GM12873 (cell line): ENCODE measurements around the gene MDGA2.

ENCODE experiments used
- CTCF ChIP-seq: IDR thresholded peaks from 2 replicates; pipeline ENCODE4 v1.5.1; 2012; ENCODE audit warnings: low read depth, mild to moderate bottlenecking, moderate library complexity, low read length, control low read depth; ENCODE audit not compliant: insufficient read depth; ENCODE audit errors: missing control alignments

MDGA2 gene

GRCh38 chr14:47485421-47485820, 190.0 kb downstream of the MDGA2 start:
- TF ChIP-seq CTCF = no peak

DNA sequence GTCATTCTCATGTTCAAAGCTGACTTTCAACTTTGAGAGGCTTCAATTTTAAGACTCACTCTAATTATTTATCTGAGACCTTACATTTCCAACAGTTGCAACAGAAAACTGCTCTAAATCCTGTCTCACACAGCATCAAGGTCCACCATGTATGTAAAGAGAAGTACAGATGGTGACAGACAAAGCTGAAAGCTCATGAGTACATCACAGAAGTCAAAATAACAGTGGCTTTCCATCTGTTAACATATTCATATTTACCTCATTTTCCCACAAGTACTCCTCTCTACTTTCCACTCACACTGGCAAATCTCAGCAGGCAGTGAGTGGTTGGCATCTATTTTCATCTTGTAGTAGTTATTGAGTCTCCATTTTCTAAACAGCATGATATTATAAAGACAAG, 192.0 kb downstream of the MDGA2 start:
- TF ChIP-seq CTCF = no peak

- no peak for TF ChIP-seq CTCF
Measured at GRCh38 chr14:47471075-47471474, 204.3 kb downstream of the MDGA2 start.

- TF ChIP-seq CTCF = no peak
Measured at GRCh38 chr14:47466916-47467315, 208.5 kb downstream of the MDGA2 start.

DNA sequence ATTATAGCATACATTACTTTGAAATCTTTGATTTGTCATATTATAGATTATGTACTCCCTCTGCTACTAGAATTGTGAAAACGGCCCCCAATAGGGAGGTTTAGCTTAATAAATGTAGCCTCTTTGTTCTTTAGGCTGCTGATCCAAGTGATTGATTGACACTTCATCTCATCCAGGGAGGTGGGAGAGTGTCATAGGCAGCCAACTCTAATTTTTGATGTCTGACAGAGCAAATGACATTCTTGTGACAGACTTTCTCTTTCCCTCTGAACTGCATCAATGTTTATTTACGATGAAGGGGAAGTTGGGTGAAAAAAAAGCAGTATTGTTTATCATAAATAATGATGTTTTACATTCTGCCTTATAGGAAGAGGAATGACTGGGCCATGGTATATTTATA, 221.4 kb downstream of the MDGA2 start:
- no peak for TF ChIP-seq CTCF

GRCh38 chr14:47447076-47447475, 228.3 kb downstream of the MDGA2 start:
- TF ChIP-seq CTCF = no peak

GRCh38 chr14:47442211-47442610, 233.2 kb downstream of the MDGA2 start:
- TF ChIP-seq CTCF = no peak
